SU-DHL-6 (cell line): ENCODE results near the gene OBSCN.

Experiments used
- EZH2phosphoT487 ChIP-seq: fragments of 200-600 bp; sonication (generic), shearing (Covaris generic); conservative IDR thresholded peaks from 2 replicates; pipeline ENCODE4 v1.6.1; 2018; ENCODE audit warnings: mild to moderate bottlenecking, antibody characterized with exemption, low read length, moderate library complexity, mixed read lengths
- TF ChIP-seq, protein P1 (sequence below): fragments of 200-600 bp; sonication (generic); IDR thresholded peaks from one replicate; pipeline ENCODE4 v1.5.1; 2017; ENCODE audit warnings: antibody characterized with exemption, mild to moderate bottlenecking, low read length, moderate library complexity; ENCODE audit not compliant: insufficient read depth, poor library complexity, severe bottlenecking

GRCh38 chr1:228350831-228351781, 143.3 kb downstream of the OBSCN start:
- TF ChIP-seq EZH2phosphoT487, result no peak
- TF ChIP-seq, protein P1, sequence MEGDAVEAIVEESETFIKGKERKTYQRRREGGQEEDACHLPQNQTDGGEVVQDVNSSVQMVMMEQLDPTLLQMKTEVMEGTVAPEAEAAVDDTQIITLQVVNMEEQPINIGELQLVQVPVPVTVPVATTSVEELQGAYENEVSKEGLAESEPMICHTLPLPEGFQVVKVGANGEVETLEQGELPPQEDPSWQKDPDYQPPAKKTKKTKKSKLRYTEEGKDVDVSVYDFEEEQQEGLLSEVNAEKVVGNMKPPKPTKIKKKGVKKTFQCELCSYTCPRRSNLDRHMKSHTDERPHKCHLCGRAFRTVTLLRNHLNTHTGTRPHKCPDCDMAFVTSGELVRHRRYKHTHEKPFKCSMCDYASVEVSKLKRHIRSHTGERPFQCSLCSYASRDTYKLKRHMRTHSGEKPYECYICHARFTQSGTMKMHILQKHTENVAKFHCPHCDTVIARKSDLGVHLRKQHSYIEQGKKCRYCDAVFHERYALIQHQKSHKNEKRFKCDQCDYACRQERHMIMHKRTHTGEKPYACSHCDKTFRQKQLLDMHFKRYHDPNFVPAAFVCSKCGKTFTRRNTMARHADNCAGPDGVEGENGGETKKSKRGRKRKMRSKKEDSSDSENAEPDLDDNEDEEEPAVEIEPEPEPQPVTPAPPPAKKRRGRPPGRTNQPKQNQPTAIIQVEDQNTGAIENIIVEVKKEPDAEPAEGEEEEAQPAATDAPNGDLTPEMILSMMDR, result no peak
